ENCODE measurements around the gene NETO1. TPM values are rescaled to one million over a fixed set of nuclear protein-coding genes. Genes with fewer than 3 reads are reported as not detected.
A peak's percentile ranks its signal among the peaks of the same experiment; 100 is the strongest.

NETO1 gene
- polyA plus RNA-seq, 1 experiment, result 0.55 TPM

GRCh38 chr18:72871091-72871490, 3.3 kb upstream of the NETO1 start:
- ChIA-PET CTCF (interaction anchor here (0.6 kb wide), 1 partner anchor 1605 kb away, joined by 3 read pairs; no protein-coding TSS in a partner anchor), POLR2A (interaction anchor here (0.6 kb wide), 1 partner anchor 265 kb away, joined by 3 read pairs; no protein-coding TSS in a partner anchor)
- H3K4me3 ChIP-seq (ENCODE audit: low read depth, low read length), result no peak overlapping the region
- H3K9me3 ChIP-seq (ENCODE audit: control insufficient read depth, insufficient read depth, low read length), result peaks cover 4% of the 10 kb centered on the region; the same call in 1 of the 2 replicates
- peaks cover 29% of the 10 kb centered on the region for H3K27me3 ChIP-seq (ENCODE audit: control insufficient read depth, insufficient read depth, low read length)
- TF ChIP-seq CTCF (IDR thresholded peaks at IDR 0.05; ENCODE audit: low read depth, low read length), result no peak
- DNase-seq (ENCODE audit: low read depth, low spot score), result no peak
- no peak overlapping the region for H3K27ac ChIP-seq (ENCODE audit: low read depth, low read length)

DNA sequence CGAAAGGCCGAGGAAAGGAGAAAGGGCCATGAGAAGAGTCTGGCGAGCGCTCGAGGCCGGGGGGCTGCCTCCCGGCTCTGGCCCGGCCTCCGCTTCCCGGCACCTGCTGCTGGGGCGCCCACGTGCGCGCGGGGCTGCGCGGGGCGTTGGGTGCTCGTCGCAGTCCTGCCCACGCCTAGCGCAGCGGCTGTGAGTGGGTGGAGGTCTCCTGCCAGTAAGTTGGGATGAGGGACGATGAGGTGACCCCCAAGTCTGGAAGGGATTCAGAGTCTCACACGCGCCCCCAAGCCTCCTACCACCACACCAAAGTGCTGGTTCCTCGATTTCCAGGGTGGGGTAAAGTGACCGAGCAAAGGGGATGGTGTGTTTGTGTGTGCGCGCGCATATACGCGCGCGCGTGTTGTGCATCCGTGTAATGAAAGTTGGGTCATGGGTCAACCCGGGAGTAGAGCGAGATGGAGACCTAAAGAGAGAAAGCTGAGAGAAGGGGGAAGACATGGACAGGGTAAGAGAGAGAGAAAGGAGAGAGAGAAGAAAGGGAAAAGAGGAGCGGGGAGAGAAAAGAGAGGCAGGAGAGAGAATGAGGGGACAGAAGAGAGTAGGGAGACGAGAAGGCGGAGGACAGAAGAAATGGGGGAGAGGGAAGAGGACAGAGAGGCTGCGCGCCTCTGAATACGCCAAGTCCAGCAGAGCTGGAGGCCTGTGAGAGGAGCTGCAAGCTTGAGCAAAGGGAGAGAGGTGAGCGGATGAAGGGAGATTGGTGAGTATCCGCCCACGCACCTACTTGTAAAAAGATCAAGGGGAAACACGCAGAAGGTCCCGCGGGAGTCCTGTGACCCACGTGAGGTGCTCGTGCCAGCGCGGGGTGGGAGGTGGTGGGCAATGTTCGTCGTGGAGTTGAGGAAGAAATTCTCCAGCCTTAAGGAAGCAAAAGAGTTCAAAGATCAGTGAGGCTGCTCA, 1.7 kb upstream of the NETO1 start:
- Histone ChIP-seq H3K4me3 (ENCODE audit: low read depth, low read length) (no peak overlapping the region; the same call in 1 of the 2 replicates), H3K27me3 (ENCODE audit: control insufficient read depth, insufficient read depth, low read length) (peaks cover 33% of the 10 kb centered on the region), H3K9me3 (ENCODE audit: control insufficient read depth, insufficient read depth, low read length) (peaks cover 4% of the 10 kb centered on the region; the same call in 1 of the 2 replicates), H3K27ac (ENCODE audit: low read depth, low read length) (no peak overlapping the region)
- ChIA-PET POLR2A (no interaction called here), CTCF (no interaction called here)
- no peak for DNase-seq (ENCODE audit: low read depth, low spot score)
- no peak for TF ChIP-seq CTCF (IDR thresholded peaks at IDR 0.05; ENCODE audit: low read depth, low read length)

GRCh38 chr18:72868585-72869225, 918 bp upstream of the NETO1 start:
- no peak for DNase-seq (ENCODE audit: low read depth, low spot score)
- ChIA-PET CTCF (no interaction called here), POLR2A (no interaction called here)
- Histone ChIP-seq H3K27ac (ENCODE audit: low read depth, low read length) (no peak overlapping the region), H3K4me3 (ENCODE audit: low read depth, low read length) (peak overlapping the region; percentile 48), H3K9me3 (ENCODE audit: control insufficient read depth, insufficient read depth, low read length) (peaks cover 4% of the 10 kb centered on the region; the same call in 1 of the 2 replicates), H3K27me3 (ENCODE audit: control insufficient read depth, insufficient read depth, low read length) (peaks cover 33% of the 10 kb centered on the region)
- no peak for TF ChIP-seq CTCF (IDR thresholded peaks at IDR 0.05; ENCODE audit: low read depth, low read length)

DNA sequence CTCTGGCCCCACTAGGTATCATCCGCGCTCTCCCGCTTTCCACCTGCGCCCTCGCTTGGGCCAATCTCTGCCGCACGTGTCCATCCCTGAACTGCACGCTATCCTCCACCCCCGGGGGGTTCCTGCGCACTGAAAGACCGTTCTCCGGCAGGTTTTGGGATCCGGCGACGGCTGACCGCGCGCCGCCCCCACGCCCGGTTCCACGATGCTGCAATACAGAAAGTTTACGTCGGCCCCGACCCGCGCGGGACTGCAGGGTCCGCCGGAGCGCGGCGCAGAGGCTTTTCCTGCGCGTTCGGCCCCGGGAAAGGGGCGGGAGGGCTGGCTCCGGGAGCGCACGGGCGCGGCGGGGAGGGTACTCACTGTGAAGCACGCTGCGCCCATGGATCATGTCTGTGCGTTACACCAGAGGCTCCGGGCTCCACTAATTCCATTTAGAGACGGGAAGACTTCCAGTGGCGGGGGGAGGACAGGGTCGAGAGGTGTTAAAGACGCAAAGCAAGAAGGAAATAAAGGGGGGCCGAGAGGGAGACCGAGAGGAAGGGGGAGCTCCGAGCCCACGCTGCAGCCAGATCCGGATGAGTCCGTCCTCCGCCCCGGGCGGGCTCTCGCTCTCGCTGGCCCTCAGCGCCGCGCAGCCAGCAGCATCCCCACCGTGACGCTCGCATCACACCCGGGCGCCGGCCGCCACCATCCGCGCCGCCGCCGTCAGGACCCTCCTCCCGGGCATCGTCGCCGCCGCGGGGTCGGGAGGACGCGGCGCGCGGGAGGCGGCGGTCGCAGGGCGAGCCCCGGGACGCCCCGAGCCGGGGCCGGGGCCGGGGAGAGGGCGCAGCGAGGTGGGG, 664 bp downstream of the NETO1 start:
- ChIA-PET CTCF (no interaction called here), POLR2A (no interaction called here)
- H3K4me3 ChIP-seq (ENCODE audit: low read depth, low read length), result peak overlapping the region; percentile 41
- peaks cover 4% of the 10 kb centered on the region; the same call in 1 of the 2 replicates for H3K9me3 ChIP-seq (ENCODE audit: control insufficient read depth, insufficient read depth, low read length)
- TF ChIP-seq CTCF (IDR thresholded peaks at IDR 0.05; ENCODE audit: low read depth, low read length), result no peak
- DNase-seq (ENCODE audit: low read depth, low spot score), result no peak
- H3K27ac ChIP-seq (ENCODE audit: low read depth, low read length), result no peak overlapping the region
- H3K27me3 ChIP-seq (ENCODE audit: control insufficient read depth, insufficient read depth, low read length), result peaks cover 33% of the 10 kb centered on the region
